H1 (cell line): ENCODE data around the gene PARD3. TPM values are rescaled to one million over a fixed set of nuclear protein-coding genes. Genes with fewer than 3 reads are reported as not detected.
A peak's percentile ranks its signal among the peaks of the same experiment; 100 is the strongest.

Experiments
- CTCF ChIA-PET: fragments of 300-600 bp; sonication (Branson Sonifier 250); formaldehyde crosslinking; loops from one replicate; lab custom pipeline; 2021; ENCODE audit not compliant: partially characterized antibody; lab: Charles Lee
- POLR2A ChIA-PET: fragments of 300-600 bp; sonication (Branson Sonifier 250); formaldehyde crosslinking; loops from one replicate; lab custom pipeline; 2021; ENCODE audit warnings: inconsistent platforms; ENCODE audit not compliant: partially characterized antibody; lab: Charles Lee
- DNase-seq, 2 experiments: peaks; one replicate each; pipeline versions ENCODE4 v3.0.0 to v3.0.0-alpha.2; 2010 to 2022; ENCODE audit warnings: low spot score in 2 of 2, low read depth in 1 of 2, mixed read lengths in 1 of 2
- FAIRE-seq: peaks from 2 replicates; lab custom pipeline; 2011; peaks lifted over from hg19 to GRCh38; lab: Jason Lieb, UNC
- H2AFZ ChIP-seq: 2 replicates; pipeline ENCODE4 v1.8.1; 2012; ENCODE audit warnings: low read length, inconsistent platforms
- H2AK5ac ChIP-seq: 2 replicates; pipeline ENCODE4 v1.6.1; 2013; ENCODE audit warnings: low read depth, low read length
- H2BK120ac ChIP-seq: replicated peaks from 2 replicates; pipeline ENCODE3; 2013; ENCODE audit warnings: low read depth, low read length, inconsistent platforms
- H2BK12ac ChIP-seq: 2 replicates; pipeline ENCODE4 v1.6.1; 2013; ENCODE audit warnings: low read depth, low read length
- H2BK15ac ChIP-seq: 2 replicates; pipeline ENCODE4 v1.6.1; 2013; ENCODE audit warnings: low read length
- H2BK20ac ChIP-seq: 2 replicates; pipeline ENCODE4 v1.6.1; 2013; ENCODE audit warnings: low read length
- H2BK5ac ChIP-seq: 2 replicates; pipeline ENCODE4 v1.6.1; 2013; ENCODE audit warnings: low read depth, low read length
- H3K14ac ChIP-seq: 2 replicates; pipeline ENCODE4 v1.6.1; 2013; ENCODE audit warnings: inconsistent platforms; ENCODE audit not compliant: insufficient read length
- H3K18ac ChIP-seq: 2 replicates; pipeline ENCODE4 v1.6.1; 2013; ENCODE audit warnings: low read length; ENCODE audit errors: extremely low read depth
- H3K23ac ChIP-seq: 2 replicates; pipeline ENCODE4 v1.6.1; 2013; ENCODE audit warnings: inconsistent platforms; ENCODE audit not compliant: insufficient read length
- H3K23me2 ChIP-seq: 2 replicates; pipeline ENCODE4 v1.6.1; 2013; ENCODE audit warnings: low read depth, low read length
- H3K27ac ChIP-seq: 2 replicates; pipeline ENCODE4 v1.6.1; 2011; ENCODE audit warnings: low read depth, low read length, inconsistent platforms
- H3K27me3 ChIP-seq, 4 experiments: replicated peaks in 1 of 4; 1 replicate in 1 of 4; 2 replicates in 3 of 4; pipeline versions ENCODE4 v1.6.1 to v1.8.1; 2011 to 2013; ENCODE audit warnings: low read length in 3 of 4, mild to moderate bottlenecking in 3 of 4, inconsistent platforms in 2 of 4, mixed read lengths in 2 of 4, moderate library complexity in 1 of 4; ENCODE audit not compliant: control insufficient read depth in 3 of 4, insufficient read depth in 3 of 4; ENCODE audit errors: extremely low read depth in 1 of 4
- H3K36me3 ChIP-seq, 4 experiments: 2 replicates each; pipeline versions ENCODE4 v1.6.1 to v1.8.1; 2011 to 2013; ENCODE audit warnings: mild to moderate bottlenecking in 4 of 4, low read length in 3 of 4, moderate library complexity in 2 of 4, control low read depth in 1 of 4, inconsistent platforms in 1 of 4; ENCODE audit not compliant: insufficient read depth in 4 of 4, control insufficient read depth in 2 of 4
- H3K4ac ChIP-seq: replicated peaks from 2 replicates; pipeline ENCODE3; 2013; ENCODE audit warnings: low read length, low read depth, mixed read lengths, inconsistent platforms; ENCODE audit not compliant: insufficient read length
- H3K4me1 ChIP-seq, 4 experiments: replicated peaks in 1 of 4; 1 replicate in 1 of 4; 2 replicates in 3 of 4; pipeline versions ENCODE4 v1.6.1 to v1.8.1; 2011 to 2013; ENCODE audit warnings: low read length in 3 of 4, inconsistent platforms in 2 of 4, mixed read lengths in 1 of 4; ENCODE audit not compliant: insufficient read depth in 4 of 4, control insufficient read depth in 3 of 4
- H3K4me2 ChIP-seq, 2 experiments: 2 replicates each; pipeline versions ENCODE4 v1.6.1 to v1.8.1; 2011 to 2013; ENCODE audit warnings: low read depth in 2 of 2, low read length in 2 of 2, control low read depth in 1 of 2, inconsistent platforms in 1 of 2, mild to moderate bottlenecking in 1 of 2; ENCODE audit not compliant: insufficient read depth in 1 of 2
- H3K4me3 ChIP-seq, 4 experiments: fragments of 200-600, 300-600 bp in 1 of 4; sonication (generic), shearing (Covaris generic), sonication (Bioruptor Twin) in 1 of 4; 2 replicates each; pipeline versions ENCODE4 v1.5.1 to v1.8.1; 2011 to 2016; ENCODE audit warnings: low read length in 4 of 4, low read depth in 3 of 4, control low read depth in 2 of 4, inconsistent platforms in 2 of 4, mild to moderate bottlenecking in 2 of 4, mixed read lengths in 1 of 4, moderate library complexity in 1 of 4; ENCODE audit not compliant: insufficient read depth in 2 of 4; ENCODE audit errors: extremely low read depth in 1 of 4
- H3K56ac ChIP-seq: replicated peaks from 2 replicates; pipeline ENCODE3; 2013; ENCODE audit warnings: low read depth, mild to moderate bottlenecking, mixed read lengths, low read length, inconsistent platforms; ENCODE audit not compliant: insufficient read length
- H3K79me1 ChIP-seq: 2 replicates; pipeline ENCODE4 v1.6.1; 2013; ENCODE audit warnings: low read depth, low read length, control low read depth
- H3K79me2 ChIP-seq, 2 experiments: 2 replicates each; pipeline versions ENCODE4 v1.6.1 to v1.8.1; 2012 to 2013; ENCODE audit warnings: low read length in 2 of 2, mild to moderate bottlenecking in 2 of 2, inconsistent platforms in 1 of 2; ENCODE audit not compliant: insufficient read depth in 2 of 2, control insufficient read depth in 1 of 2
- H3K9ac ChIP-seq, 4 experiments: replicated peaks in 1 of 4; 1 replicate in 1 of 4; 2 replicates in 3 of 4; pipeline versions ENCODE4 v1.6.1 to v1.8.1; 2011 to 2013; ENCODE audit warnings: low read depth in 3 of 4, low read length in 3 of 4, control low read depth in 2 of 4, mild to moderate bottlenecking in 2 of 4, moderate library complexity in 2 of 4, inconsistent platforms in 1 of 4; ENCODE audit errors: extremely low read depth in 1 of 4
- H3K9me3 ChIP-seq, 2 experiments: 2 replicates each; pipeline versions ENCODE4 v1.6.1 to v1.8.1; 2012 to 2013; ENCODE audit warnings: mild to moderate bottlenecking in 2 of 2, moderate library complexity in 2 of 2, control low read depth in 1 of 2, inconsistent platforms in 1 of 2, low read depth in 1 of 2, low read length in 1 of 2, mixed read lengths in 1 of 2; ENCODE audit not compliant: insufficient read depth in 2 of 2
- H4K20me1 ChIP-seq, 2 experiments: replicated peaks in 1 of 2; 2 replicates each; pipeline versions ENCODE3 to v1.8.1; 2011 to 2013; ENCODE audit warnings: inconsistent platforms in 2 of 2, low read length in 2 of 2, mild to moderate bottlenecking in 1 of 2; ENCODE audit not compliant: insufficient read depth in 2 of 2, control insufficient read depth in 1 of 2
- H4K5ac ChIP-seq: 2 replicates; pipeline ENCODE4 v1.6.1; 2013; ENCODE audit warnings: low read length, low read depth, mixed read lengths, inconsistent platforms; ENCODE audit not compliant: insufficient read length
- H4K8ac ChIP-seq: 2 replicates; pipeline ENCODE4 v1.8.0; 2013; ENCODE audit warnings: mild to moderate bottlenecking, moderate library complexity, low read length, inconsistent platforms; ENCODE audit not compliant: insufficient read depth; ENCODE audit errors: extremely low read depth
- H4K91ac ChIP-seq: replicated peaks from 2 replicates; pipeline ENCODE3; 2013; ENCODE audit warnings: low read length, mixed read lengths, inconsistent platforms; ENCODE audit not compliant: insufficient read length
- ATF3 ChIP-seq: IDR thresholded peaks from 2 replicates; pipeline ENCODE4 v1.6.1; 2011; ENCODE audit warnings: low read depth, mild to moderate bottlenecking, low read length; ENCODE audit not compliant: insufficient read depth
- BACH1 ChIP-seq: IDR thresholded peaks from 2 replicates; pipeline ENCODE4 v1.6.1; 2012; ENCODE audit warnings: low read length, improper control_type of control experiment
- CHD1 ChIP-seq: IDR thresholded peaks from 2 replicates; pipeline ENCODE4 v1.6.1; 2012; ENCODE audit warnings: low read depth, low read length, improper control_type of control experiment
- CREB1 ChIP-seq: IDR thresholded peaks from 2 replicates; pipeline ENCODE4 v1.6.1; 2012; ENCODE audit warnings: inconsistent platforms
- E2F6 ChIP-seq: IDR thresholded peaks from 2 replicates; pipeline ENCODE4 v1.6.1; 2012; ENCODE audit warnings: inconsistent platforms
- JUND ChIP-seq: IDR thresholded peaks from 2 replicates; pipeline ENCODE4 v1.6.1; 2011; ENCODE audit warnings: mild to moderate bottlenecking, improper control_type of control experiment, low read length
- MAX ChIP-seq: IDR thresholded peaks from 2 replicates; pipeline ENCODE4 v1.6.1; 2012; ENCODE audit warnings: inconsistent platforms
- POU5F1 ChIP-seq: IDR thresholded peaks from 2 replicates; pipeline ENCODE4 v1.6.1; 2011; ENCODE audit warnings: low read depth, mild to moderate bottlenecking, low read length, moderate library complexity
- RAD21 ChIP-seq, 2 experiments: IDR thresholded peaks in 1 of 2; conservative IDR thresholded peaks in 1 of 2; 2 replicates each; pipeline ENCODE4 v1.6.1; 2011; ENCODE audit warnings: low read depth in 2 of 2, low read length in 2 of 2, improper control_type of control experiment in 1 of 2, inconsistent platforms in 1 of 2, mild to moderate bottlenecking in 1 of 2, moderate library complexity in 1 of 2
- RBBP5 ChIP-seq: IDR thresholded peaks from 2 replicates; pipeline ENCODE4 v1.7.1; 2012; ENCODE audit warnings: low read depth, mild to moderate bottlenecking, inconsistent platforms, low read length, moderate library complexity, borderline replicate concordance
- SP4 ChIP-seq: IDR thresholded peaks from 2 replicates; pipeline ENCODE4 v1.6.1; 2012; ENCODE audit warnings: low read length, inconsistent platforms
- YY1 ChIP-seq: IDR thresholded peaks from 2 replicates; pipeline ENCODE4 v1.6.1; 2011; ENCODE audit warnings: low read depth, mild to moderate bottlenecking, low read length
- WGBS, 2 experiments: shearing (Covaris generic) in 1 of 2; methylation state at CpG; one replicate each; pipeline versions ENCODE4 v1.1.6 to v1.1.7; 2013 to 2015; ENCODE audit warnings: low lambda C conversion rate in 2 of 2, mixed read lengths in 2 of 2, inconsistent platforms in 1 of 2, low coverage in 1 of 2, missing lambda C conversion rate in 1 of 2; ENCODE audit not compliant: insufficient replicate concordance in 2 of 2, insufficient coverage in 1 of 2, insufficient read length in 1 of 2; ENCODE audit errors: extremely low coverage in 1 of 2, missing lambda C conversion rate in 1 of 2; 5-methylcytosine and 5-hydroxymethylcytosine counted together
- polyA plus RNA-seq, 7 experiments: library from polyadenylated mRNA; depleted of rRNA in 3 of 7; stranded (reverse) in 5 of 7; unstranded in 2 of 7; fragments of >200 nt in 5 of 7; fragments of 200-250 nt in 2 of 7; gene quantifications; 1 replicate in 5 of 7; 2 replicates in 1 of 7; 4 replicates in 1 of 7; pipeline versions ENCODE4 v1.2.1 to v1.2.3, GENCODE V29; 2011 to 2013; ENCODE audit warnings: missing spikeins in 2 of 7, mixed read lengths in 2 of 7
- total RNA-seq: library from RNA; stranded (reverse); fragmentation: NEBNext Ultra II Directional; extraction: Animal tissue kit (Norgen Biotek cat#: 25700); gene quantifications from 2 replicates; pipeline ENCODE4 v1.2.1, GENCODE V29; 2021

The PARD3 gene
- total and polyA plus RNA-seq, 2 of the 8 experiments (the other 6 are each of a cell fraction or from before 2014, with no cell fraction given), result 19.7 to 49.1 TPM

- peaks cover 0 to 8% (median 0%) of the 10 kb centered on the region in 4 experiments; a peak in 1 of 7 replicates for H3K4me1 ChIP-seq
- no peak overlapping the region for H2BK5ac ChIP-seq
- no peak overlapping the region for H3K27ac ChIP-seq
- H3K9me3 ChIP-seq, result no peaks in the 10 kb centered on the region
- H2BK12ac ChIP-seq, result no peak overlapping the region
- DNase-seq (no peak), FAIRE-seq (no peak)
- H3K23ac ChIP-seq, result no peak overlapping the region
- no peak overlapping the region for H2BK15ac ChIP-seq
- H4K20me1 ChIP-seq, result no peaks in the 10 kb centered on the region
- no peak overlapping the region for H3K4me3 ChIP-seq
- H3K79me1 ChIP-seq, result no peaks in the 10 kb centered on the region
- H3K9ac ChIP-seq, result no peak overlapping the region
- no peaks in the 10 kb centered on the region for H3K36me3 ChIP-seq
- no peak overlapping the region for H4K8ac ChIP-seq
- ChIA-PET CTCF (no interaction called here), POLR2A (no interaction called here)
- WGBS, 2 experiments, result 77% methylated on average over 4 of the region's 4 CpGs; no CpG with 5 or more reads in 1 of the 2 experiments
- H3K23me2 ChIP-seq, result no peaks in the 10 kb centered on the region
- peak overlapping the region; percentile 44; the same call in 1 of the 2 replicates for H2AK5ac ChIP-seq
- no peak overlapping the region for H2AFZ ChIP-seq
- H3K56ac ChIP-seq, result no peak overlapping the region
- no peak overlapping the region for H2BK120ac ChIP-seq
- no peak overlapping the region for H4K91ac ChIP-seq
- no peak overlapping the region for H3K14ac ChIP-seq
- H3K79me2 ChIP-seq, result no peaks in the 10 kb centered on the region
- H3K4me2 ChIP-seq, result no peak overlapping the region
- no peak overlapping the region for H3K4ac ChIP-seq
- no peaks in the 10 kb centered on the region for H3K27me3 ChIP-seq
- H4K5ac ChIP-seq, result no peak overlapping the region
- H2BK20ac ChIP-seq, result no peak overlapping the region
- no peak overlapping the region for H3K18ac ChIP-seq
- no peak for TF ChIP-seq JUND
- no peak for TF ChIP-seq YY1
- TF ChIP-seq E2F6, result no peak
- no peak for TF ChIP-seq POU5F1
- TF ChIP-seq CREB1, result no peak
- TF ChIP-seq RBBP5, result no peak
- no peak for TF ChIP-seq MAX
- TF ChIP-seq ATF3, result no peak
- TF ChIP-seq BACH1, result no peak
- TF ChIP-seq RAD21 (IDR thresholded peaks at IDR 0.05 in 1 of 2, conservative IDR thresholded peaks at IDR 0.05 in 1 of 2; ENCODE audit: low read depth in 2 of 2, low read length in 2 of 2), result no peak
- TF ChIP-seq SP4, result no peak
- TF ChIP-seq CHD1, result no peak
Observed at GRCh38 chr10:34406463-34407323, 408.4 kb downstream of the PARD3 start.
